TTC549 (cell line): ENCODE data around the gene SP9.
A peak's percentile ranks its signal among the peaks of the same experiment; 100 is the strongest.
"Not testable (repeated sequence)": the region's sequence is repeated elsewhere in the genome, so short reads cannot be mapped to it uniquely, and the experiment has no call there.

Experiments
- FAIRE-seq: peaks from 2 replicates; lab custom pipeline; 2012; peaks lifted over from hg19 to GRCh38; lab: Jason Lieb, UNC

The SP9 gene

GRCh38 chr2:174344716-174345461, 10.1 kb downstream of the SP9 start:
- peak; percentile 92 for FAIRE-seq

- FAIRE-seq: peak; percentile 97
Measured at GRCh38 chr2:174350018-174350417, 15.3 kb downstream of the SP9 start.

- no peak for FAIRE-seq
Measured at GRCh38 chr2:174350593-174351181, 15.9 kb downstream of the SP9 start.

GRCh38 chr2:174353004-174353403, 18.2 kb downstream of the SP9 start:
- FAIRE-seq: peak; percentile 46

GRCh38 chr2:174356347-174356746, 21.6 kb downstream of the SP9 start:
- no peak for FAIRE-seq

- not testable (repeated sequence) for FAIRE-seq
Measured at GRCh38 chr2:174359663-174360062, 24.9 kb downstream of the SP9 start.

- FAIRE-seq: no peak
Measured at GRCh38 chr2:174362949-174363348, 28.2 kb downstream of the SP9 start.

GRCh38 chr2:174363492-174364225, 28.9 kb downstream of the SP9 start:
- not testable (repeated sequence) for FAIRE-seq

- FAIRE-seq: no peak
Measured at GRCh38 chr2:174364628-174365027, 29.9 kb downstream of the SP9 start.

- no peak for FAIRE-seq
Measured at GRCh38 chr2:174365571-174365970, 30.8 kb downstream of the SP9 start.

GRCh38 chr2:174368691-174369090, 33.9 kb downstream of the SP9 start:
- no peak for FAIRE-seq

- no peak for FAIRE-seq
Measured at GRCh38 chr2:174376967-174377366, 42.2 kb downstream of the SP9 start.

GRCh38 chr2:174383796-174384195, 49.0 kb downstream of the SP9 start:
- no peak for FAIRE-seq

GRCh38 chr2:174385201-174385600, 50.4 kb downstream of the SP9 start:
- FAIRE-seq: no peak
